Trophoblast cell (in vitro differentiated cells and primary cell): ENCODE measurements around the gene LIPJ.

Experiments used
- DNase-seq, 2 donors: peaks; one replicate each; pipeline ENCODE4 v3.0.0-alpha.2; 2016
- H2AFZ ChIP-seq: 2 replicates; pipeline ENCODE4 v1.6.1; 2013; ENCODE audit warnings: low read length, moderate library complexity, mild to moderate bottlenecking; ENCODE audit not compliant: insufficient read depth, poor library complexity
- H2AK5ac ChIP-seq: 2 replicates; pipeline ENCODE4 v1.6.1; 2013; ENCODE audit warnings: mild to moderate bottlenecking, low read length
- H2BK120ac ChIP-seq: 2 replicates; pipeline ENCODE4 v1.6.1; 2013; ENCODE audit warnings: low read length, mild to moderate bottlenecking, moderate library complexity; ENCODE audit not compliant: insufficient read depth, poor library complexity
- H2BK12ac ChIP-seq: 2 replicates; pipeline ENCODE4 v1.6.1; 2013; ENCODE audit warnings: mild to moderate bottlenecking, low read length, moderate library complexity
- H2BK5ac ChIP-seq: 2 replicates; pipeline ENCODE4 v1.6.1; 2013; ENCODE audit warnings: low read length, low read depth, moderate library complexity, mild to moderate bottlenecking; ENCODE audit not compliant: poor library complexity
- H3K14ac ChIP-seq: 2 replicates; pipeline ENCODE4 v1.6.1; 2013; ENCODE audit warnings: mild to moderate bottlenecking, low read length
- H3K18ac ChIP-seq: 2 replicates; pipeline ENCODE4 v1.6.1; 2013; ENCODE audit warnings: mild to moderate bottlenecking, low read length
- H3K23ac ChIP-seq: 2 replicates; pipeline ENCODE4 v1.6.1; 2013; ENCODE audit warnings: low read length
- H3K27ac ChIP-seq: 2 replicates; pipeline ENCODE4 v1.5.1; 2013; ENCODE audit warnings: low read depth, mild to moderate bottlenecking, inconsistent platforms, low read length, moderate library complexity
- H3K27me3 ChIP-seq: 2 replicates; pipeline ENCODE4 v1.6.1; 2013; ENCODE audit warnings: inconsistent platforms, mild to moderate bottlenecking, low read length, moderate library complexity; ENCODE audit not compliant: insufficient read depth
- H3K36me3 ChIP-seq, 2 experiments: 1 replicate in 1 of 2; 2 replicates in 1 of 2; pipeline ENCODE4 v1.6.1; 2013; ENCODE audit warnings: low read length in 2 of 2, mild to moderate bottlenecking in 2 of 2, moderate library complexity in 1 of 2; ENCODE audit not compliant: insufficient read depth in 2 of 2, control insufficient read depth in 1 of 2
- H3K4ac ChIP-seq: 2 replicates; pipeline ENCODE4 v1.6.1; 2013; ENCODE audit warnings: low read depth, mild to moderate bottlenecking, low read length, moderate library complexity
- H3K4me1 ChIP-seq, 2 experiments: 1 replicate in 1 of 2; 2 replicates in 1 of 2; pipeline ENCODE4 v1.6.1; 2013; ENCODE audit warnings: low read length in 2 of 2, mild to moderate bottlenecking in 2 of 2, moderate library complexity in 1 of 2; ENCODE audit not compliant: insufficient read depth in 2 of 2, control insufficient read depth in 1 of 2
- H3K4me2 ChIP-seq: 2 replicates; pipeline ENCODE4 v1.6.1; 2013; ENCODE audit warnings: inconsistent platforms, mild to moderate bottlenecking, low read length, moderate library complexity
- H3K4me3 ChIP-seq: 2 replicates; pipeline ENCODE4 v1.5.1; 2013; ENCODE audit warnings: mild to moderate bottlenecking, low read depth, low read length, inconsistent platforms
- H3K79me1 ChIP-seq: one replicate; pipeline ENCODE4 v1.6.1; 2013; ENCODE audit warnings: low read length
- H3K79me2 ChIP-seq: 2 replicates; pipeline ENCODE4 v1.6.1; 2013; ENCODE audit warnings: low read length, mild to moderate bottlenecking; ENCODE audit not compliant: control insufficient read depth, insufficient read depth, poor library complexity
- H3K9ac ChIP-seq: 2 replicates; pipeline ENCODE4 v1.6.1; 2013; ENCODE audit warnings: mild to moderate bottlenecking, low read length
- H3K9me3 ChIP-seq: 2 replicates; pipeline ENCODE4 v1.6.1; 2013; ENCODE audit warnings: low read depth, mild to moderate bottlenecking, control low read depth, inconsistent platforms, low read length; ENCODE audit not compliant: insufficient read depth
- H4K12ac ChIP-seq: 2 replicates; pipeline ENCODE4 v1.6.1; 2013; ENCODE audit warnings: low read depth, mild to moderate bottlenecking, low read length, moderate library complexity
- H4K8ac ChIP-seq: 2 replicates; pipeline ENCODE4 v1.6.1; 2013; ENCODE audit warnings: low read depth, mild to moderate bottlenecking, low read length, moderate library complexity
- H4K91ac ChIP-seq: one replicate; pipeline ENCODE4 v1.6.1; 2013; ENCODE audit warnings: low read depth, mild to moderate bottlenecking, low read length, moderate library complexity
- WGBS: extraction: QIAGEN DNeasy Blood & Tissue Kit; methylation state at CpG from one replicate; pipeline ENCODE4 v1.1.7; 2013; ENCODE audit warnings: missing lambda C conversion rate; ENCODE audit not compliant: insufficient read length, insufficient coverage; ENCODE audit errors: extremely low coverage; 5-methylcytosine and 5-hydroxymethylcytosine counted together

The LIPJ gene

DNA sequence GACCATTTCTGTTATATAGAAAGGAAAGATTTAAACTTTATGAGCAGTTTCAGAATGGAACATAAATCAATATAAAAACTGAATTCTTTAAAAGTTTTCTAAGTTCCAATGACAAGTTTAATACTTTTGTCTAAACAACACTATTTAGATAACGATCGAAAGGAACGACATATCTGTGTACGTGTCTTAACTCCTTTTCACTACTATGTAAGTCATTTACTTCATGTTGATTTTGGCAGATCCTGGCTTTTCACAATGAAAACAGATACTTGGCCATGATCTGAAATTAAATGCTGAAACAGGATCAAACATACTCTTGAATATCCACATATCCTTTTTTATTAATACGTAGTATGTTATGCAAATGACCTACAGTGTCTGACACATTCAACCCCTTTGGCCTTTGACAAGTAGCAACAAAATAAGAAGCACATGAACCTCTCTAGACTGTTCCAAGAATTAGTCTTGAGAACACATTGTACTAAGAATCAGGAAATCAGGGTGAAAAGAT is 45.4 kb upstream of the LIPJ start:
- Histone ChIP-seq H2BK120ac (no peak overlapping the region), H3K79me2 (no peaks in the 10 kb centered on the region), H4K91ac (no peak overlapping the region), H3K4me3 (no peak overlapping the region), H3K27ac (no peak overlapping the region), H3K36me3 (no peaks in the 10 kb centered on the region), H3K18ac (no peak overlapping the region), H3K4ac (no peak overlapping the region), H3K4me1 (peaks cover 2 to 11% of the 10 kb centered on the region in 2 experiments), H3K27me3 (no peaks in the 10 kb centered on the region), H3K23ac (no peak overlapping the region), H3K14ac (no peak overlapping the region), H3K4me2 (no peak overlapping the region), H3K79me1 (peaks cover 22% of the 10 kb centered on the region), H2BK5ac (no peak overlapping the region), H3K9me3 (no peaks in the 10 kb centered on the region), H2AFZ (no peak overlapping the region), H4K8ac (no peak overlapping the region), H4K12ac (no peak overlapping the region), H3K9ac (no peak overlapping the region), H2BK12ac (no peak overlapping the region), H2AK5ac (no peak overlapping the region)
- no CpG with 5 or more reads among the region's 5 CpGs for WGBS
- peak in 1 of 2 donors; percentile 59 for DNase-seq

- Histone ChIP-seq H2BK120ac (peak overlapping the region; percentile 77), H2AK5ac (no peak overlapping the region), H3K79me2 (no peaks in the 10 kb centered on the region), H4K12ac (no peak overlapping the region), H3K18ac (no peak overlapping the region), H3K23ac (no peak overlapping the region), H3K4me1 (peaks cover 0 to 8% of the 10 kb centered on the region in 2 experiments), H3K36me3 (no peaks in the 10 kb centered on the region), H2BK12ac (peak overlapping the region; percentile 61), H4K8ac (no peak overlapping the region), H3K9ac (no peak overlapping the region), H3K4me3 (no peak overlapping the region), H3K9me3 (no peaks in the 10 kb centered on the region), H3K27me3 (no peaks in the 10 kb centered on the region), H2BK5ac (peak overlapping the region; percentile 77), H3K27ac (no peak overlapping the region), H3K4me2 (no peak overlapping the region), H3K79me1 (peaks cover 16% of the 10 kb centered on the region), H2AFZ (no peak overlapping the region), H3K4ac (no peak overlapping the region), H3K14ac (no peak overlapping the region), H4K91ac (peak overlapping the region; percentile 43)
- no CpG with 5 or more reads among the region's 4 CpGs for WGBS
- DNase-seq, result no peak
Measured at GRCh38 chr10:88542522-88542921, 44.0 kb upstream of the LIPJ start.

GRCh38 chr10:88544140-88544870 is 42.3 kb upstream of the LIPJ start:
- Histone ChIP-seq H3K9me3 (no peaks in the 10 kb centered on the region), H4K12ac (no peak overlapping the region), H3K23ac (no peak overlapping the region), H3K18ac (no peak overlapping the region), H2AK5ac (no peak overlapping the region), H3K79me1 (peaks cover 14% of the 10 kb centered on the region), H3K4me1 (peaks cover 0 to 8% of the 10 kb centered on the region in 2 experiments), H2BK12ac (no peak overlapping the region), H4K8ac (no peak overlapping the region), H3K27me3 (no peaks in the 10 kb centered on the region), H4K91ac (no peak overlapping the region), H2BK120ac (no peak overlapping the region), H2AFZ (no peak overlapping the region), H2BK5ac (no peak overlapping the region), H3K79me2 (no peaks in the 10 kb centered on the region), H3K36me3 (no peaks in the 10 kb centered on the region), H3K9ac (no peak overlapping the region), H3K4me2 (no peak overlapping the region), H3K14ac (no peak overlapping the region), H3K4me3 (no peak overlapping the region), H3K27ac (peak overlapping the region; percentile 88), H3K4ac (no peak overlapping the region)
- no CpG with 5 or more reads among the region's 2 CpGs for WGBS
- peak in 1 of 2 donors; percentile 70 for DNase-seq

GRCh38 chr10:88545359-88545758 is 41.2 kb upstream of the LIPJ start:
- peak overlapping the region; percentile 35 for H4K8ac ChIP-seq
- H2BK5ac ChIP-seq, result no peak overlapping the region
- H3K14ac ChIP-seq, result no peak overlapping the region
- H3K36me3 ChIP-seq, result no peaks in the 10 kb centered on the region
- peaks cover 13% of the 10 kb centered on the region for H3K79me1 ChIP-seq
- H2AFZ ChIP-seq, result no peak overlapping the region
- no peak overlapping the region for H3K18ac ChIP-seq
- H3K4me1 ChIP-seq, result peaks cover 0 to 8% of the 10 kb centered on the region in 2 experiments
- H2BK12ac ChIP-seq, result peak overlapping the region; percentile 65
- H3K79me2 ChIP-seq, result no peaks in the 10 kb centered on the region
- H2BK120ac ChIP-seq, result peak overlapping the region; percentile 58
- H3K4me2 ChIP-seq, result no peak overlapping the region
- H3K27me3 ChIP-seq, result no peaks in the 10 kb centered on the region
- H3K4me3 ChIP-seq, result no peak overlapping the region
- no peak overlapping the region for H3K23ac ChIP-seq
- H4K12ac ChIP-seq, result no peak overlapping the region
- no CpG with 5 or more reads among the region's 4 CpGs for WGBS
- no peak for DNase-seq
- H3K9me3 ChIP-seq, result no peaks in the 10 kb centered on the region
- no peak overlapping the region for H2AK5ac ChIP-seq
- H4K91ac ChIP-seq, result peak overlapping the region; percentile 43
- H3K9ac ChIP-seq, result no peak overlapping the region
- H3K4ac ChIP-seq, result no peak overlapping the region
- no peak overlapping the region for H3K27ac ChIP-seq
